ENCODE results near the gene PEF1. TPM values are rescaled to one million over a fixed set of nuclear protein-coding genes. Genes with fewer than 3 reads are reported as not detected.

PEF1 gene
- total RNA-seq, 2 experiments from 2014 or later: 48.8 to 59.3 TPM

GRCh38 chr1:31671147-31671546 is 26.5 kb upstream of the PEF1 start:
- Mint-ChIP-seq H3K4me3 (no peak overlapping the region), H3K27me3 (peaks cover 11% of the 10 kb centered on the region), H3K36me3 (ENCODE audit: low read depth) (no peaks in the 10 kb centered on the region), H3K9me3 (ENCODE audit: low read depth) (no peaks in the 10 kb centered on the region), H3K4me1 (peaks cover 8% of the 10 kb centered on the region), H3K27ac (no peak overlapping the region)
- ChIA-PET CTCF (interaction anchor here (0.6 kb wide), 1 partner anchor 116 kb away, joined by 3 read pairs; no protein-coding TSS in a partner anchor), POLR2A (no interaction called here)
- intact Hi-C loops (cut with DNase I, micrococcal nuclease): no loop called here
- ATAC-seq: no peak
- no peak for DNase-seq

- CTCF ChIA-PET: interaction anchor here (0.6 to 1.2 kb wide), 12 partner anchors 8 to 544 kb away, joined by 3 to 5 read pairs (median 3); no protein-coding TSS in a partner anchor
- Mint-ChIP-seq H3K4me1 (peaks cover 8% of the 10 kb centered on the region), H3K27ac (no peak overlapping the region), H3K36me3 (ENCODE audit: low read depth) (no peaks in the 10 kb centered on the region), H3K9me3 (ENCODE audit: low read depth) (no peaks in the 10 kb centered on the region), H3K4me3 (no peak overlapping the region), H3K27me3 (peaks cover 11% of the 10 kb centered on the region)
- POLR2A ChIA-PET: no interaction called here
- intact Hi-C loops (cut with DNase I, micrococcal nuclease): no loop called here
- ATAC-seq: no peak
- DNase-seq: no peak
Observed at GRCh38 chr1:31670593-31670964, 25.9 kb upstream of the PEF1 start.

GRCh38 chr1:31669786-31670592 is 25.3 kb upstream of the PEF1 start:
- Mint-ChIP-seq H3K27ac (no peak overlapping the region), H3K9me3 (ENCODE audit: low read depth) (no peaks in the 10 kb centered on the region), H3K27me3 (peaks cover 11% of the 10 kb centered on the region), H3K36me3 (ENCODE audit: low read depth) (no peaks in the 10 kb centered on the region), H3K4me3 (peak overlapping the region; percentile 3), H3K4me1 (peaks cover 8% of the 10 kb centered on the region)
- ChIA-PET CTCF (interaction anchor here (0.5 to 1.2 kb wide), 14 partner anchors 8 to 543 kb away, joined by 3 to 5 read pairs (median 3); no protein-coding TSS in a partner anchor), POLR2A (no interaction called here)
- intact Hi-C loops (cut with DNase I, micrococcal nuclease): loop anchor here in 1 of 2 experiments (10.0 kb wide), 1 partner anchor 295 kb away; no protein-coding TSS in a partner anchor
- peak; percentile 58 for ATAC-seq
- peak; percentile 39 for DNase-seq

- no peak for DNase-seq
- peaks cover 8% of the 10 kb centered on the region for H3K4me1 Mint-ChIP-seq
- peaks cover 11% of the 10 kb centered on the region for H3K27me3 Mint-ChIP-seq
- no peak for ATAC-seq
- POLR2A ChIA-PET: no interaction called here
- no peak overlapping the region for H3K4me3 Mint-ChIP-seq
- H3K9me3 Mint-ChIP-seq (ENCODE audit: low read depth): no peaks in the 10 kb centered on the region
- H3K36me3 Mint-ChIP-seq (ENCODE audit: low read depth): no peaks in the 10 kb centered on the region
- CTCF ChIA-PET: interaction anchor here (0.8 to 1.2 kb wide), 4 partner anchors 25 to 119 kb away, joined by 3 to 5 read pairs (median 3); no protein-coding TSS in a partner anchor
- no peak overlapping the region for H3K27ac Mint-ChIP-seq
- intact Hi-C loops (cut with DNase I, micrococcal nuclease): loop anchor here in 1 of 2 experiments (10.0 kb wide), 1 partner anchor 295 kb away; no protein-coding TSS in a partner anchor
Observed at GRCh38 chr1:31669433-31669785, 24.7 kb upstream of the PEF1 start.

GRCh38 chr1:31668303-31668883 is 23.7 kb upstream of the PEF1 start:
- ATAC-seq (no peak), DNase-seq (no peak)
- POLR2A ChIA-PET: no interaction called here
- CTCF ChIA-PET: no interaction called here
- Mint-ChIP-seq H3K27ac (no peak overlapping the region), H3K4me1 (peaks cover 8% of the 10 kb centered on the region), H3K9me3 (ENCODE audit: low read depth) (no peaks in the 10 kb centered on the region), H3K27me3 (peaks cover 11% of the 10 kb centered on the region), H3K36me3 (ENCODE audit: low read depth) (no peaks in the 10 kb centered on the region), H3K4me3 (no peak overlapping the region)
- intact Hi-C loops (cut with DNase I, micrococcal nuclease): loop anchor here in 1 of 2 experiments (10.0 kb wide), 1 partner anchor 296 kb away; no protein-coding TSS in a partner anchor

GRCh38 chr1:31667065-31667785 is 22.5 kb upstream of the PEF1 start:
- no peaks in the 10 kb centered on the region for H3K9me3 Mint-ChIP-seq (ENCODE audit: low read depth)
- H3K4me1 Mint-ChIP-seq: peaks cover 8% of the 10 kb centered on the region
- ATAC-seq (no peak), DNase-seq (no peak)
- POLR2A ChIA-PET: no interaction called here
- intact Hi-C loops (cut with DNase I, micrococcal nuclease): loop anchor here in 1 of 2 experiments (10.0 kb wide), 1 partner anchor 298 kb away; no protein-coding TSS in a partner anchor
- no peak overlapping the region for H3K4me3 Mint-ChIP-seq
- H3K36me3 Mint-ChIP-seq (ENCODE audit: low read depth): no peaks in the 10 kb centered on the region
- CTCF ChIA-PET: interaction anchor here (0.7 to 1.2 kb wide), 3 partner anchors 11 to 40 kb away, joined by 3 read pairs; no protein-coding TSS in a partner anchor
- no peak overlapping the region for H3K27ac Mint-ChIP-seq
- peaks cover 11% of the 10 kb centered on the region for H3K27me3 Mint-ChIP-seq

- ChIA-PET POLR2A (no interaction called here), CTCF (interaction anchor here (0.6 to 1.2 kb wide), 5 partner anchors 10 to 483 kb away, joined by 3 read pairs; no protein-coding TSS in a partner anchor)
- no peaks in the 10 kb centered on the region for H3K36me3 Mint-ChIP-seq (ENCODE audit: low read depth)
- intact Hi-C loops (cut with DNase I, micrococcal nuclease): loop anchor here in 1 of 2 experiments (10.0 kb wide), 1 partner anchor 298 kb away; no protein-coding TSS in a partner anchor
- no peak for ATAC-seq
- no peak overlapping the region for H3K4me3 Mint-ChIP-seq
- peaks cover 8% of the 10 kb centered on the region for H3K4me1 Mint-ChIP-seq
- DNase-seq: no peak
- H3K27me3 Mint-ChIP-seq: peaks cover 11% of the 10 kb centered on the region
- no peak overlapping the region for H3K27ac Mint-ChIP-seq
- H3K9me3 Mint-ChIP-seq (ENCODE audit: low read depth): no peaks in the 10 kb centered on the region
Observed at GRCh38 chr1:31666263-31666963, 21.7 kb upstream of the PEF1 start.

- no peak overlapping the region for H3K27ac Mint-ChIP-seq
- peaks cover 8% of the 10 kb centered on the region for H3K27me3 Mint-ChIP-seq
- CTCF ChIA-PET: interaction anchor here (0.6 to 3.3 kb wide), 5 partner anchors 46 to 484 kb away, joined by 3 to 27 read pairs (median 3); no protein-coding TSS in a partner anchor
- no peaks in the 10 kb centered on the region for H3K36me3 Mint-ChIP-seq (ENCODE audit: low read depth)
- H3K9me3 Mint-ChIP-seq (ENCODE audit: low read depth): no peaks in the 10 kb centered on the region
- intact Hi-C loops (cut with DNase I, micrococcal nuclease): loop anchor here in 1 of 2 experiments (10.0 kb wide), 1 partner anchor 299 kb away; no protein-coding TSS in a partner anchor
- DNase-seq (no peak), ATAC-seq (no peak)
- H3K4me1 Mint-ChIP-seq: peaks cover 8% of the 10 kb centered on the region
- POLR2A ChIA-PET: no interaction called here
- H3K4me3 Mint-ChIP-seq: no peak overlapping the region
Observed at GRCh38 chr1:31665234-31665878, 20.7 kb upstream of the PEF1 start.

GRCh38 chr1:31664528-31664927 is 19.9 kb upstream of the PEF1 start:
- CTCF ChIA-PET: interaction anchor here (0.7 to 3.3 kb wide), 8 partner anchors 20 to 397 kb away, joined by 3 to 27 read pairs (median 4); partner anchors contain the start of gene PEF1
- intact Hi-C loops (cut with DNase I, micrococcal nuclease): loop anchor here (1.0 to 10.0 kb wide), 5 partner anchors 41 to 300 kb away; no protein-coding TSS in a partner anchor
- Mint-ChIP-seq H3K4me1 (peaks cover 2% of the 10 kb centered on the region), H3K27ac (no peak overlapping the region), H3K36me3 (ENCODE audit: low read depth) (no peaks in the 10 kb centered on the region), H3K27me3 (peaks cover 3% of the 10 kb centered on the region), H3K9me3 (ENCODE audit: low read depth) (no peaks in the 10 kb centered on the region), H3K4me3 (no peak overlapping the region)
- POLR2A ChIA-PET: no interaction called here
- no peak for ATAC-seq
- DNase-seq: no peak

Measured in activated CD4-positive, alpha-beta T cell treated with anti-CD3 and anti-CD28 coated beads for 36 hours (primary cell).